Measurements from ENCODE around the gene SULF2. TPM values are rescaled to one million over a fixed set of nuclear protein-coding genes. Genes with fewer than 3 reads are reported as not detected.

Gene SULF2
- total and polyA plus RNA-seq, 4 donors = 8.1 to 25.4 (median 12.0) TPM

GRCh38 chr20:47686545-47686944 is 98.7 kb downstream of the SULF2 start (continued):
- TF ChIP-seq MAX (IDR thresholded peaks at IDR 0.05) (no peak), YY1 (IDR thresholded peaks at IDR 0.05) (no peak), GABPA (IDR thresholded peaks at IDR 0.05 in 1 of 2, conservative IDR thresholded peaks at IDR 0.05 in 1 of 2) (no peak)

DNA sequence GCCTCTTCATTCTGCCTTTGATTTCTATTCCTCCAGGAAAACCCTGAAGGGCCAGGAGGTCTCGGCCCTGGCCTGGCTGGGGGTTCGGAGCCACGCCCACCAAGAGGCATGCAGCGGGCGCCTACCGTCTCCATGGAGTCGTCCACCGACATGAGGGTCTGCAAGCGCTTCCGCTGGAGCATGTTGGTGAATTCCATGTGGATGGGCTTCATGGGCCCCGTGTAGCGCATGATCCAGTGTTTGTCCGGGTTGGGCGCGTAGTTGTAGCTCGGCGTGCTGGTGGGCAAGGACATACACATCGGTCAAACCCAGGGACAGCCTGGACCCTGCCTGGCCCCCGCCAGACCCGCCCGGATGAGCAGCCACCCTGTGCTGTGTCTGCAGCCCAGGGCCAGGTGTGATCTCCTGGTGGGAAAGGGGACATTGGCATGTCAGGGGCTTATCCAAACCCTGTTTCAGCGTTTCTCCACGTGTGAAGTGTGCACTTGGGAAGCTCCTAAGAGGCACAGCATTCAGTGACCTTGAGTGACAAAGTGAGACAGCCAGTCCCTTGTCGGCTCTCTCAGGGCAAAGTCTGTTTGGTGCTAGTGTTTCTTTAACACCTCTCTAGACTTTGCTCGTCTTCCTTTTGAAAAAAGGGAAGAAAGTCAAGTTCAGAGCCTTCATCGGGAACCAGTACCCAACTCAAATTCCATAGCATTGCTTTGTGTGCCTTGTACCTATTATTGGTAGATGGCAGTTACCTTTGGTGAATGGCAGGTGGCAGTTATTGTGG is 100.8 kb downstream of the SULF2 start:
- no peak for TF ChIP-seq GABPA (IDR thresholded peaks at IDR 0.05 in 1 of 2, conservative IDR thresholded peaks at IDR 0.05 in 1 of 2)
- TF ChIP-seq HNF4A (conservative IDR thresholded peaks at IDR 0.05) = no peak
- no peak for TF ChIP-seq YY1 (IDR thresholded peaks at IDR 0.05)
- TF ChIP-seq REST (IDR thresholded peaks at IDR 0.05) = no peak
- TF ChIP-seq EGR1 (IDR thresholded peaks at IDR 0.05; ENCODE audit: low read depth in 2 of 2) = no peak
- no peak for TF ChIP-seq MAX (IDR thresholded peaks at IDR 0.05)
- TF ChIP-seq, protein P1, sequence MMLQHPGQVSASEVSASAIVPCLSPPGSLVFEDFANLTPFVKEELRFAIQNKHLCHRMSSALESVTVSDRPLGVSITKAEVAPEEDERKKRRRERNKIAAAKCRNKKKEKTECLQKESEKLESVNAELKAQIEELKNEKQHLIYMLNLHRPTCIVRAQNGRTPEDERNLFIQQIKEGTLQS (IDR thresholded peaks at IDR 0.05) = no peak
- no peak for TF ChIP-seq FOXA2 (IDR thresholded peaks at IDR 0.05)
- TF ChIP-seq, protein P2, sequence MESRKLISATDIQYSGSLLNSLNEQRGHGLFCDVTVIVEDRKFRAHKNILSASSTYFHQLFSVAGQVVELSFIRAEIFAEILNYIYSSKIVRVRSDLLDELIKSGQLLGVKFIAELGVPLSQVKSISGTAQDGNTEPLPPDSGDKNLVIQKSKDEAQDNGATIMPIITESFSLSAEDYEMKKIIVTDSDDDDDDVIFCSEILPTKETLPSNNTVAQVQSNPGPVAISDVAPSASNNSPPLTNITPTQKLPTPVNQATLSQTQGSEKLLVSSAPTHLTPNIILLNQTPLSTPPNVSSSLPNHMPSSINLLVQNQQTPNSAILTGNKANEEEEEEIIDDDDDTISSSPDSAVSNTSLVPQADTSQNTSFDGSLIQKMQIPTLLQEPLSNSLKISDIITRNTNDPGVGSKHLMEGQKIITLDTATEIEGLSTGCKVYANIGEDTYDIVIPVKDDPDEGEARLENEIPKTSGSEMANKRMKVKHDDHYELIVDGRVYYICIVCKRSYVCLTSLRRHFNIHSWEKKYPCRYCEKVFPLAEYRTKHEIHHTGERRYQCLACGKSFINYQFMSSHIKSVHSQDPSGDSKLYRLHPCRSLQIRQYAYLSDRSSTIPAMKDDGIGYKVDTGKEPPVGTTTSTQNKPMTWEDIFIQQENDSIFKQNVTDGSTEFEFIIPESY (IDR thresholded peaks at IDR 0.05) = no peak
- TF ChIP-seq FOXA1 (IDR thresholded peaks at IDR 0.05) = no peak
- Histone ChIP-seq H3K27me3 (ENCODE audit: control insufficient read depth in 4 of 4, insufficient read depth in 4 of 4, low read length in 3 of 4) (no peaks in the 10 kb centered on the region), H3K9me3 (ENCODE audit: control insufficient read depth in 4 of 4, low read length in 3 of 4) (no peaks in the 10 kb centered on the region), H3K9ac (ENCODE audit: low read depth in 1 of 2, low read length in 2 of 2) (no peak overlapping the region), H3K4me1 (ENCODE audit: control insufficient read depth in 4 of 4, insufficient read depth in 4 of 4, low read length in 3 of 4) (peaks cover 0 to 4% (median 1%) of the 10 kb centered on the region in 4 donors), H3K36me3 (ENCODE audit: control insufficient read depth in 4 of 4, insufficient read depth in 3 of 4, low read depth in 1 of 4, low read length in 3 of 4) (no peaks in the 10 kb centered on the region), H3K27ac (ENCODE audit: low read depth in 1 of 2, low read length in 2 of 2) (no peak overlapping the region), H3K4me3 (ENCODE audit: low read depth in 1 of 3, low read length in 3 of 3) (no peak overlapping the region)
- no peak for DNase-seq (ENCODE audit: low spot score)
- WGBS = 91% methylated on average over 26 of the region's 26 CpGs

DNA sequence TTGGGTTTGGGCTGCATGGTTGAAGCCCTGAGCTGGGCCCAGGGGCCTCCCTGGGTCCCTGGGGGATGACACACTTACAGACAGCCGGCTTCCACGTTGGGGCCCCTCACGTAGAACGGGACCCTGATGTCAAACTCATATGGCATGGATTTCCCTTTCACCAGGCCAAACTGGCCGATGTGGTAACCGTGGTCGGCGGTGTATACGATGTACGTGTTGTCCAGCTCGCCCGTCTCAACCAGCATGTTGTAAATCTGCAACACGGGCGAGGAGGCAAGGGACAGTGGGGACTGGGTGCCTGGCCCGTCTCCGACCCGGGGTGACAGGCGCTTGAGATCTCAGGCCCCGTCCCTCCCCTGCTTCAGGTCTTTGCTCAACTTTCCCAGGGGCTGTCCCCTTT is 102.4 kb downstream of the SULF2 start:
- Histone ChIP-seq H3K4me1 (ENCODE audit: control insufficient read depth in 4 of 4, insufficient read depth in 4 of 4, low read length in 3 of 4) (peaks cover 0 to 3% (median 1%) of the 10 kb centered on the region in 4 donors), H3K4me3 (ENCODE audit: low read depth in 1 of 3, low read length in 3 of 3) (no peak overlapping the region), H3K27me3 (ENCODE audit: control insufficient read depth in 4 of 4, insufficient read depth in 4 of 4, low read length in 3 of 4) (no peaks in the 10 kb centered on the region), H3K27ac (ENCODE audit: low read depth in 1 of 2, low read length in 2 of 2) (no peak overlapping the region), H3K36me3 (ENCODE audit: control insufficient read depth in 4 of 4, insufficient read depth in 3 of 4, low read depth in 1 of 4, low read length in 3 of 4) (no peaks in the 10 kb centered on the region), H3K9me3 (ENCODE audit: control insufficient read depth in 4 of 4, low read length in 3 of 4) (no peaks in the 10 kb centered on the region), H3K9ac (ENCODE audit: low read depth in 1 of 2, low read length in 2 of 2) (no peak overlapping the region)
- 94% methylated on average over 19 of the region's 19 CpGs for WGBS
- DNase-seq (ENCODE audit: low spot score) = no peak
- no peak for TF ChIP-seq NR2F2 (IDR thresholded peaks at IDR 0.05)
- TF ChIP-seq, protein P2 (IDR thresholded peaks at IDR 0.05) = no peak
- no peak for TF ChIP-seq CTCF (IDR thresholded peaks at IDR 0.05; ENCODE audit: low read depth, low read length, missing input control)
- TF ChIP-seq HNF4A (conservative IDR thresholded peaks at IDR 0.05) = no peak
- no peak for TF ChIP-seq GABPA (IDR thresholded peaks at IDR 0.05 in 1 of 2, conservative IDR thresholded peaks at IDR 0.05 in 1 of 2)
- no peak for TF ChIP-seq MAX (IDR thresholded peaks at IDR 0.05)
- no peak for TF ChIP-seq JUND (IDR thresholded peaks at IDR 0.05)
